ENCODE results near the gene SLC26A1. TPM values are rescaled to one million over a fixed set of nuclear protein-coding genes. Genes with fewer than 3 reads are reported as not detected.

Gene SLC26A1
- total RNA-seq, 1 experiment from 2014 or later: 0.85 TPM

GRCh38 chr4:1017211-1017610 lies 24.0 kb upstream of the SLC26A1 start (continued):
- TF ChIP-seq ZNF281 (CRISPR knock-in tag; IDR thresholded peaks at IDR 0.05) (no peak), SMAD3 (CRISPR knock-in tag; IDR thresholded peaks at IDR 0.05; ENCODE audit: borderline replicate concordance) (no peak), USF1 (CRISPR knock-in tag; IDR thresholded peaks at IDR 0.05) (no peak)

GRCh38 chr4:1015746-1016145 lies 22.5 kb upstream of the SLC26A1 start:
- no peak overlapping the region for H3K27ac Mint-ChIP-seq
- H3K9me3 Mint-ChIP-seq: no peaks in the 10 kb centered on the region
- H3K27me3 Mint-ChIP-seq (ENCODE audit: low read depth): peaks cover 2% of the 10 kb centered on the region
- ChIA-PET CTCF (no interaction called here), POLR2A (no interaction called here)
- no peak for ATAC-seq
- H3K4me1 Mint-ChIP-seq: no peaks in the 10 kb centered on the region
- no peaks in the 10 kb centered on the region for H3K36me3 Mint-ChIP-seq
- H3K4me3 Mint-ChIP-seq: no peak overlapping the region
- DNase-seq (ENCODE audit: low spot score): no peak
- no peak for TF ChIP-seq ZNF423 (CRISPR knock-in tag; IDR thresholded peaks at IDR 0.05)
- TF ChIP-seq TEAD4 (CRISPR knock-in tag; IDR thresholded peaks at IDR 0.05): no peak
- TF ChIP-seq OVOL2 (CRISPR knock-in tag; IDR thresholded peaks at IDR 0.05; ENCODE audit: borderline replicate concordance): no peak
- TF ChIP-seq RORB (CRISPR knock-in tag; IDR thresholded peaks at IDR 0.05): no peak
- TF ChIP-seq ZNF416 (CRISPR knock-in tag; IDR thresholded peaks at IDR 0.05): no peak
- no peak for TF ChIP-seq USF2 (CRISPR knock-in tag; IDR thresholded peaks at IDR 0.05)
- no peak for TF ChIP-seq ZNF219 (CRISPR knock-in tag; IDR thresholded peaks at IDR 0.05; ENCODE audit: borderline replicate concordance)
- no peak for TF ChIP-seq ZNF671 (CRISPR knock-in tag; IDR thresholded peaks at IDR 0.05)
- no peak for TF ChIP-seq ZNF281 (CRISPR knock-in tag; IDR thresholded peaks at IDR 0.05)
- no peak for TF ChIP-seq AFF4 (CRISPR knock-in tag; IDR thresholded peaks at IDR 0.05; ENCODE audit: borderline replicate concordance)
- no peak for TF ChIP-seq ZNF425 (CRISPR knock-in tag; conservative IDR thresholded peaks at IDR 0.05)
- TF ChIP-seq JUN (CRISPR knock-in tag; IDR thresholded peaks at IDR 0.05): no peak
- no peak for TF ChIP-seq SMAD4 (CRISPR knock-in tag; IDR thresholded peaks at IDR 0.05)
- TF ChIP-seq FOXJ3 (CRISPR knock-in tag; IDR thresholded peaks at IDR 0.05; ENCODE audit: borderline replicate concordance): no peak
- no peak for TF ChIP-seq PRDM15 (CRISPR knock-in tag; IDR thresholded peaks at IDR 0.05)
- TF ChIP-seq MYBL2 (CRISPR knock-in tag; IDR thresholded peaks at IDR 0.05): no peak
- no peak for TF ChIP-seq FOXP1 (CRISPR knock-in tag; IDR thresholded peaks at IDR 0.05; ENCODE audit: borderline replicate concordance)
- TF ChIP-seq GRHL2 (CRISPR knock-in tag; IDR thresholded peaks at IDR 0.05; ENCODE audit: insufficient replicate concordance, severe bottlenecking): no peak
